Hepatocyte (in vitro differentiated cells): ENCODE measurements around the gene GINS1. TPM values are rescaled to one million over a fixed set of nuclear protein-coding genes. Genes with fewer than 3 reads are reported as not detected.

ENCODE experiments used
- DNase-seq: peaks from one replicate; pipeline ENCODE4 v3.0.0-alpha.2; 2016; ENCODE audit warnings: low spot score
- H2AFZ ChIP-seq: fragments of 200-600 bp; sonication (generic); 2 replicates; pipeline ENCODE4 v1.6.0; 2016; ENCODE audit warnings: antibody characterized with exemption, mild to moderate bottlenecking
- H3K27ac ChIP-seq: fragments of 200-600 bp; sonication (generic); 2 replicates; pipeline ENCODE4 v1.5.1; 2016; ENCODE audit warnings: mild to moderate bottlenecking
- H3K27me3 ChIP-seq: fragments of 200-600 bp; sonication (generic); 2 replicates; pipeline ENCODE4 v1.6.1; 2016
- H3K36me3 ChIP-seq: fragments of 200-600 bp; sonication (generic); replicated peaks from 2 replicates; pipeline ENCODE4 v1.5.1; 2016; ENCODE audit warnings: low read depth; ENCODE audit not compliant: insufficient read depth
- H3K4me1 ChIP-seq: fragments of 200-600 bp; sonication (generic); 2 replicates; pipeline ENCODE4 v1.5.1; 2016; ENCODE audit warnings: mild to moderate bottlenecking, moderate library complexity; ENCODE audit not compliant: insufficient read depth
- H3K4me2 ChIP-seq: fragments of 200-600 bp; sonication (generic); 2 replicates; pipeline ENCODE4 v1.6.0; 2016
- H3K4me3 ChIP-seq: fragments of 200-600 bp; sonication (generic); 2 replicates; pipeline ENCODE4 v1.5.1; 2016; ENCODE audit warnings: mild to moderate bottlenecking
- H3K79me2 ChIP-seq: fragments of 200-600 bp; sonication (generic); 2 replicates; pipeline ENCODE4 v1.6.0; 2017; ENCODE audit warnings: mild to moderate bottlenecking
- H3K9me2 ChIP-seq: fragments of 200-600 bp; sonication (generic); replicated peaks from 2 replicates; pipeline ENCODE4 v1.6.0; 2017; ENCODE audit warnings: mild to moderate bottlenecking; ENCODE audit not compliant: insufficient read depth
- H3K9me3 ChIP-seq: fragments of 200-600 bp; sonication (generic); 2 replicates; pipeline ENCODE4 v1.5.1; 2016; ENCODE audit warnings: low read depth, mild to moderate bottlenecking
- H4K20me1 ChIP-seq: fragments of 200-600 bp; sonication (generic); 2 replicates; pipeline ENCODE4 v1.6.0; 2016; ENCODE audit warnings: mild to moderate bottlenecking; ENCODE audit not compliant: insufficient read depth, poor library complexity, severe bottlenecking
- EZH2 ChIP-seq: fragments of 200-600 bp; sonication (generic); IDR thresholded peaks from 2 replicates; pipeline ENCODE4 v1.6.1; 2016; ENCODE audit warnings: antibody characterized with exemption, mild to moderate bottlenecking, borderline replicate concordance
- EZH2phosphoT487 ChIP-seq: fragments of 200-600 bp; sonication (generic); IDR thresholded peaks from one replicate; pipeline ENCODE4 v1.6.1; 2018; ENCODE audit warnings: antibody characterized with exemption, mild to moderate bottlenecking, low read depth, moderate library complexity; ENCODE audit not compliant: unreplicated experiment, severe bottlenecking
- WGBS: methylation state at CpG from one replicate; pipeline ENCODE4 v1.1.6; 2016; ENCODE audit warnings: low lambda C conversion rate; ENCODE audit errors: missing lambda C conversion rate; 5-methylcytosine and 5-hydroxymethylcytosine counted together
- polyA plus RNA-seq: library from polyadenylated mRNA; unstranded; fragments of >200 nt; fragmentation: Nextera tagmentation; extraction: Ambion mirVana; gene quantifications from 2 replicates; pipeline ENCODE4 v1.2.1, GENCODE V29; 2016
- total RNA-seq: library from RNA; depleted of rRNA; stranded (reverse); fragments of >200 nt; gene quantifications from 2 replicates; pipeline ENCODE4 v1.2.3, GENCODE V29; 2014
- TF ChIP-seq, protein P1 (sequence below): fragments of 200-600 bp; sonication (generic); IDR thresholded peaks from 2 replicates; pipeline ENCODE4 v1.5.1; 2016; ENCODE audit warnings: antibody characterized with exemption, mild to moderate bottlenecking; ENCODE audit not compliant: poor library complexity

GINS1 gene
- total and polyA plus RNA-seq, 2 experiments from 2014 or later = 6.5 to 7.6 TPM

DNA sequence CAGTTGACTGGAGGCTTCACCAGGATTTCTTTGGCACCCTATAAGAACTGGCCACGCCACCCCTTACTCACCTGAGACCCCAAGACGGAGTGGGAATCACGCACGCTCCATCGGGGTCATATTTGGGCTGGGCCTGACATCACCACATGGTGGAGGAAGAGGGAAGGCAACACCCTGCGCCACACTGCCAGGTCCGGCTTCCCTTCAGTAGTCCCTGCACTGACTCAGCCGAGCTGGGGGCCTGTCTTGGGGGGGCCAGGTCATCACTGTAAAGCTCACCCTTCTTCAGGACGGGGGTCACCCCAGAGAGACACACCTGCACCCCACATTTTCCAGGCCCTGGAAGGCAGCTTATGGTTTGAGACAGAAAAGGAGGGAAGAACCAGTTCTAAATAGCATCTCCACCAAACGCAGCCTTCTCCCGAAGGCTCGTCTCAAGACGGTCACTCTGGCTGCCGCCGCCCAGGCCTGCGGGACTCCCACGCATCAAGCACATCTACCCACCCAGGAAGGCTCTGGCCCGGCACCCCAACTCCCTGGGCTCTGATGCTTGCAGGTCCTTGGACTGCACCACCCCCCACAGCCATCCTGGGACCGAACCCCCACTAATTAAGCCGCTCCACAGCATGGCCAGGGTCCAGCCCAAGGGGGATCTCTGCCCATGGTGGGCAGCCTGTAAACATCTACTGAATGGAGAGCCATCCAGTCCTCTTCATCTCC, 51.8 kb downstream of the GINS1 start:
- no peaks in the 10 kb centered on the region for H3K27me3 ChIP-seq
- no peaks in the 10 kb centered on the region for H3K4me1 ChIP-seq
- H3K9me2 ChIP-seq = no peaks in the 10 kb centered on the region
- no peak overlapping the region for H3K4me3 ChIP-seq
- no peaks in the 10 kb centered on the region for H3K36me3 ChIP-seq
- H3K9me3 ChIP-seq = no peaks in the 10 kb centered on the region
- no peak overlapping the region for H3K27ac ChIP-seq
- no peak overlapping the region for H2AFZ ChIP-seq
- H3K79me2 ChIP-seq = no peaks in the 10 kb centered on the region
- TF ChIP-seq, protein P1, sequence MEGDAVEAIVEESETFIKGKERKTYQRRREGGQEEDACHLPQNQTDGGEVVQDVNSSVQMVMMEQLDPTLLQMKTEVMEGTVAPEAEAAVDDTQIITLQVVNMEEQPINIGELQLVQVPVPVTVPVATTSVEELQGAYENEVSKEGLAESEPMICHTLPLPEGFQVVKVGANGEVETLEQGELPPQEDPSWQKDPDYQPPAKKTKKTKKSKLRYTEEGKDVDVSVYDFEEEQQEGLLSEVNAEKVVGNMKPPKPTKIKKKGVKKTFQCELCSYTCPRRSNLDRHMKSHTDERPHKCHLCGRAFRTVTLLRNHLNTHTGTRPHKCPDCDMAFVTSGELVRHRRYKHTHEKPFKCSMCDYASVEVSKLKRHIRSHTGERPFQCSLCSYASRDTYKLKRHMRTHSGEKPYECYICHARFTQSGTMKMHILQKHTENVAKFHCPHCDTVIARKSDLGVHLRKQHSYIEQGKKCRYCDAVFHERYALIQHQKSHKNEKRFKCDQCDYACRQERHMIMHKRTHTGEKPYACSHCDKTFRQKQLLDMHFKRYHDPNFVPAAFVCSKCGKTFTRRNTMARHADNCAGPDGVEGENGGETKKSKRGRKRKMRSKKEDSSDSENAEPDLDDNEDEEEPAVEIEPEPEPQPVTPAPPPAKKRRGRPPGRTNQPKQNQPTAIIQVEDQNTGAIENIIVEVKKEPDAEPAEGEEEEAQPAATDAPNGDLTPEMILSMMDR = no peak
- TF ChIP-seq EZH2 = no peak
- WGBS = 90% methylated on average over 20 of the region's 20 CpGs
- H3K4me2 ChIP-seq = no peak overlapping the region
- no peaks in the 10 kb centered on the region for H4K20me1 ChIP-seq
- DNase-seq = no peak

DNA sequence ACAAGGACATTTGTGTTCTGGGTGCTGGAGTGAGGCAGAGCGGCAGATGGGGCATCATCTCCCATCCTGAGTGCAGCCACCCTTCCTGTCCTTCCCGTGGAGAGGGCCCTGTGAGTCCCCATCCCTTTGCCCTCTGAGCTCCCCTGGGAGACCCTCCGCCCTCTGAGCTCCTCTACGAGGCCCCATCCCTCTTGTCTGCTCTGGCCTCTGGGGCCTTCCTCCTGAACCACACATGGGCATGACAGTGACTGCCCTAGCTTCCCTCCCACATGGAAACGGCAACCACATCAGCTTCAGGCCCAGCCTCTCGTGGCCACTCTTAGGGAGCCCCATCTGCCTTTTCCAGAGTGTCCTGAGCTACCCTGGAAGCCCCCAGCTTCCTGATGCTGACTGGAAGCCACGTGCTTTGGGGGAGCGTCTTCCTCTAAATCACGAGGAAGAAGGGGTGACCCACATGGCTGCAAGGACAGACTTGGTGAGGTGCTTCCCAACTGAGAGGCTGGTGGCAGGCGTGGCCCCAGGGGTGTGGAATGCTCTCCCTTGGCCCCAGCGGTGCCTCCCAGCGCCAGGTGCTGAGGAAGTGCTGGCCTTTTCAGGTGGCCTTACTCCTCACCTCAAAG, 52.6 kb downstream of the GINS1 start:
- H3K36me3 ChIP-seq = no peaks in the 10 kb centered on the region
- WGBS = 86% methylated on average over 12 of the region's 12 CpGs

DNA sequence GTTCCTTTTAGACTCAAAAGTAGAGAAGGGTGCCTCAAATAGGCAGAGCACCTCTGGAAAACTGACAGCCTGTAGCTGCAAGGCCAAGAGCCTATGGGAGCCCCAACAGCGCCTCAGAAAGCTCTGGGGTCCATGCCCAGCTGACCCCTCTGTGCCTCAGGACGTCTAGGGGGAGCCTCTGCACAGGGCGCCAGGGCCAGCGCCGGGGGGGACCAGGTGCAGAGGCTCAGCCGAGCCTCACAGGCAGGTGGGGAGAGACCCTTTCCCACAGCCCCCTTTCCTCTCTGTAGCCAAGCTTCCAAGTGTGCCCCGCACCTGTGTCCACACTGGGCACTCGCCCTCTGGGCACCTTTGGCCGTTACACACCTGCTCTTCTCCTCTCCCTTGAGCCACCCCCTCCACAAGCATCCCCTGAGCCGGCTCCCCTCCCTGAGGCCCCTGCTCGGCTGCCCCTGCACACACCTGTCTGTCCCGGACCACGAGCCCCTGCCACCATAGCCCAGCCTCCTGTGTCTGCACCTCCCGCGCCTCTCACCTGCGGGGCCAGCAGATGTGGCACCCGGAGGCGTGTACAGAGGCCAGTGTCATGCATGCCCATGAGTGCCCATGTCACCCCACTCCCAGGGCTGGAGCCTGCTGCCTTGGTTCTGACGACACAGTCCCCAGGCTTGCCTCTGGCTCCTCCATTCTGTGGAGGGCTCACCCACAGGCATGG, 53.2 kb downstream of the GINS1 start:
- no peak overlapping the region for H3K4me2 ChIP-seq
- no peaks in the 10 kb centered on the region for H4K20me1 ChIP-seq
- no peaks in the 10 kb centered on the region for H3K9me2 ChIP-seq
- TF ChIP-seq EZH2phosphoT487 (no peak), EZH2 (no peak)
- TF ChIP-seq, protein P1 = no peak
- no peaks in the 10 kb centered on the region for H3K9me3 ChIP-seq
- no peak overlapping the region for H3K4me3 ChIP-seq
- no peaks in the 10 kb centered on the region for H3K27me3 ChIP-seq
- no peak overlapping the region for H3K27ac ChIP-seq
- no peak for DNase-seq
- H3K4me1 ChIP-seq = no peaks in the 10 kb centered on the region
- no peaks in the 10 kb centered on the region for H3K36me3 ChIP-seq
- H2AFZ ChIP-seq = no peak overlapping the region
- WGBS = 94% methylated on average over 19 of the region's 19 CpGs
- H3K79me2 ChIP-seq = no peaks in the 10 kb centered on the region

More for the DNA sequence above, 52.6 kb downstream of the GINS1 start:
- Histone ChIP-seq H4K20me1 (no peaks in the 10 kb centered on the region), H3K4me2 (no peak overlapping the region), H3K27me3 (no peaks in the 10 kb centered on the region), H3K9me3 (no peaks in the 10 kb centered on the region), H3K4me1 (no peaks in the 10 kb centered on the region), H3K4me3 (no peak overlapping the region), H3K9me2 (no peaks in the 10 kb centered on the region), H3K79me2 (no peaks in the 10 kb centered on the region), H2AFZ (no peak overlapping the region), H3K27ac (no peak overlapping the region)
- TF ChIP-seq EZH2phosphoT487 (no peak), EZH2 (no peak)
- TF ChIP-seq, protein P1 = no peak
- no peak for DNase-seq
